ENCODE data around the gene MET.

DNA sequence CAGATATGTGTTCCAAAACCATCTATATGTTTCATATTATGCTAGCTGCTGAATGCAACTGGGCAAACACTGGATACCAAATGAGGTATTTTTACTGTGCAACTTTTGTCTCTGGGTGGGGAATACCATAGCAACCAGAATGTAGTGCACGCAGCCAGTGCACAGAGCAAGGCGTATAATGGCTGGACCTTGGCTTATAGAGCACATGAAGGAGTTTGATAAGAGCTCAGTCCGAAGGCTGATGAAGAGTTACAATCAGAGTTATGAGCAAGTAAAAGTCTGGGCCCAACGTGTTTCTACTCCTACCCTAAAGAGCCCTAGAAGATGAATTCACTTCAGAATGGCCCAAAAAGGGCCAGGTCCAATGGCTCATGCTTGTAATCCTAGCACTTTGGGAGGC, 82.2 kb downstream of the MET start:
- no peak for TF ChIP-seq CTCF (IDR thresholded peaks at IDR 0.05)
- no peak for TF ChIP-seq POLR2A (IDR thresholded peaks at IDR 0.05)
